Loucy (cell line): ENCODE results near the gene ENKUR.
"Not testable (repeated sequence)": the region's sequence is repeated elsewhere in the genome, so short reads cannot be mapped to it uniquely, and the experiment has no call there.

Source experiments
- H2AFZ ChIP-seq: fragments of 200-600 bp; sonication (generic); 2 replicates; pipeline ENCODE4 v1.6.0; 2016; ENCODE audit warnings: antibody characterized with exemption, mild to moderate bottlenecking, low read length, moderate library complexity
- H3F3A ChIP-seq: fragments of 200-600 bp; 2 replicates; pipeline ENCODE4 v1.6.0; 2016; ENCODE audit warnings: antibody characterized with exemption, low read depth, mild to moderate bottlenecking
- H3K27me3 ChIP-seq: fragments of 200-600 bp; sonication (generic); 2 replicates; pipeline ENCODE4 v1.6.1; 2014; ENCODE audit warnings: low read length, mild to moderate bottlenecking; ENCODE audit not compliant: insufficient read depth, poor library complexity, severe bottlenecking
- H3K36me3 ChIP-seq: fragments of 200-600 bp; sonication (generic); 2 replicates; pipeline ENCODE4 v1.6.1; 2016; ENCODE audit warnings: low read length; ENCODE audit not compliant: insufficient read depth
- H3K4me1 ChIP-seq: fragments of 200-600 bp; sonication (generic); 2 replicates; pipeline ENCODE4 v1.5.1; 2014; ENCODE audit warnings: low read length, mild to moderate bottlenecking; ENCODE audit not compliant: insufficient read depth, poor library complexity, severe bottlenecking
- H3K4me2 ChIP-seq: fragments of 200-600 bp; sonication (generic); 2 replicates; pipeline ENCODE4 v1.6.0; 2014; ENCODE audit warnings: antibody characterized with exemption, low read length, low read depth, mild to moderate bottlenecking; ENCODE audit not compliant: poor library complexity, severe bottlenecking
- H3K4me3 ChIP-seq: fragments of 200-600 bp; sonication (generic); 2 replicates; pipeline ENCODE4 v1.5.1; 2014; ENCODE audit warnings: low read length, mild to moderate bottlenecking, mixed read lengths; ENCODE audit not compliant: poor library complexity, severe bottlenecking
- H3K79me2 ChIP-seq: fragments of 200-600 bp; sonication (generic); 2 replicates; pipeline ENCODE4 v1.6.1; 2014; ENCODE audit warnings: low read length; ENCODE audit not compliant: insufficient read depth
- H3K9ac ChIP-seq: fragments of 200-600 bp; sonication (generic); 2 replicates; pipeline ENCODE4 v1.6.0; 2014; ENCODE audit warnings: mild to moderate bottlenecking, low read depth, low read length, moderate library complexity; ENCODE audit not compliant: poor library complexity, severe bottlenecking
- H3K9me2 ChIP-seq: fragments of 200-600 bp; sonication (generic); replicated peaks from 2 replicates; pipeline ENCODE4 v1.6.1; 2016; ENCODE audit warnings: low read depth, low read length, mixed read lengths
- H3K9me3 ChIP-seq: fragments of 200-600 bp; sonication (generic); 2 replicates; pipeline ENCODE4 v1.6.1; 2014; ENCODE audit warnings: mild to moderate bottlenecking, antibody characterized with exemption, low read length, low read depth; ENCODE audit not compliant: insufficient read depth
- H4K20me1 ChIP-seq: fragments of 200-600 bp; sonication (generic); 2 replicates; pipeline ENCODE4 v1.6.0; 2014; ENCODE audit warnings: antibody characterized with exemption, low read length, mild to moderate bottlenecking; ENCODE audit not compliant: insufficient read depth, poor library complexity, severe bottlenecking
- EZH2phosphoT487 ChIP-seq: fragments of 200-600 bp; IDR thresholded peaks from 2 replicates; pipeline ENCODE4 v1.6.1; 2018; ENCODE audit warnings: antibody characterized with exemption, mild to moderate bottlenecking, moderate library complexity, borderline replicate concordance
- TF ChIP-seq, protein P1 (sequence below): fragments of 200-600 bp; sonication (generic); conservative IDR thresholded peaks from 2 replicates; pipeline ENCODE4 v1.5.1; 2014; ENCODE audit warnings: mild to moderate bottlenecking, antibody characterized with exemption, low read length

Gene ENKUR

DNA sequence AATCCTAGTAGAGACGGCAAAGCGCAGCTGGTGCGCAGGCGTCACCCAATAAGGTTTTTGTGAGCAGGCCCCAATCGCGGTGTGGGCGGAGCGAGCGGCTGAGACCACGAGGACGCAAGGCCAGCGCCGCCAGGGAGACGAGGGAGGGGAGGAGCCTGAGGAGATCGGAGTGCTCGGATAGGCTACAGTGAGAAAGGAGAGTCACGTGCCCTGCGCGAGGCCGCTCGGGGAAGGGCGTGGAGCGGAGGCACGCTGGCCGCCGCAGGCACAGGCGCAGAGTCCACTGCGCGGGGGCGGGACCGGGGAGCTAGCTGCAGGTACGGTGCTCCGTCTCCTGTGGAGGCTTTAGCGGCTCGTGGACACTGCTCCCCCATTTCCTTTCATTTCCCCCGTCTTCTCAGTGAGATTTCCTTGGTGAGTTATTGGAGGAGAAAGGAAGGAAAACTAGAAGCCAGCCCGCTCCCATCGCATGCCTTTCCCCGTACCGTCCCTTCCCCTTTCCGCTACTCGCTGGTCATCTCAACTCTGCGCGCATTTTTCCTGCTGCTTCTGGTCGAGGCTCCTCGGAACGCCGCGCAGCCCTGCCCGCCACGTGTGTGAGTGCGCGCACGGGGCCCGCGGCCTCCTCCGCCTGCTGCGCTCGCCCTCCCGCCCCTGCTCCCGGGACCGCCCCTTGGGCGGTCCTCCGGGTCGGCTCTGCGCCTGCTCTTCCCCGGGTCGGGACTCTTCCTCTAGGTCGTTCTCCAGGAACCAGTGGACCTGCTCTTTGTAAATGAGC is 607 bp upstream of the ENKUR start, which contains the start of gene THNSL1:
Gene THNSL1 (plus strand): TSS at position 237 of the 778 bp plus-strand sequence. CDS start 6,612 bp downstream, outside the sequence.
- H3K4me2 ChIP-seq = peak within 1 kb of the TSS; percentile 87
- peak within 1 kb of the TSS; percentile 90 for H3K4me3 ChIP-seq
- no peaks in the 10 kb centered on the region for H3K9me3 ChIP-seq
- no peaks in the 10 kb centered on the region for H4K20me1 ChIP-seq
- TF ChIP-seq EZH2phosphoT487 = no peak
- TF ChIP-seq, protein P1, sequence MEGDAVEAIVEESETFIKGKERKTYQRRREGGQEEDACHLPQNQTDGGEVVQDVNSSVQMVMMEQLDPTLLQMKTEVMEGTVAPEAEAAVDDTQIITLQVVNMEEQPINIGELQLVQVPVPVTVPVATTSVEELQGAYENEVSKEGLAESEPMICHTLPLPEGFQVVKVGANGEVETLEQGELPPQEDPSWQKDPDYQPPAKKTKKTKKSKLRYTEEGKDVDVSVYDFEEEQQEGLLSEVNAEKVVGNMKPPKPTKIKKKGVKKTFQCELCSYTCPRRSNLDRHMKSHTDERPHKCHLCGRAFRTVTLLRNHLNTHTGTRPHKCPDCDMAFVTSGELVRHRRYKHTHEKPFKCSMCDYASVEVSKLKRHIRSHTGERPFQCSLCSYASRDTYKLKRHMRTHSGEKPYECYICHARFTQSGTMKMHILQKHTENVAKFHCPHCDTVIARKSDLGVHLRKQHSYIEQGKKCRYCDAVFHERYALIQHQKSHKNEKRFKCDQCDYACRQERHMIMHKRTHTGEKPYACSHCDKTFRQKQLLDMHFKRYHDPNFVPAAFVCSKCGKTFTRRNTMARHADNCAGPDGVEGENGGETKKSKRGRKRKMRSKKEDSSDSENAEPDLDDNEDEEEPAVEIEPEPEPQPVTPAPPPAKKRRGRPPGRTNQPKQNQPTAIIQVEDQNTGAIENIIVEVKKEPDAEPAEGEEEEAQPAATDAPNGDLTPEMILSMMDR = no peak
- peaks cover 18% of the 10 kb centered on the region for H3K4me1 ChIP-seq
- no peaks in the 10 kb centered on the region for H3F3A ChIP-seq
- H3K9me2 ChIP-seq = no peaks in the 10 kb centered on the region
- no peaks in the 10 kb centered on the region for H3K36me3 ChIP-seq
- H3K27me3 ChIP-seq = no peaks in the 10 kb centered on the region
- peaks cover 14% of the 10 kb centered on the region for H3K79me2 ChIP-seq
- H2AFZ ChIP-seq = peak within 1 kb of the TSS; percentile 90
- peak within 1 kb of the TSS; percentile 91 for H3K9ac ChIP-seq

DNA sequence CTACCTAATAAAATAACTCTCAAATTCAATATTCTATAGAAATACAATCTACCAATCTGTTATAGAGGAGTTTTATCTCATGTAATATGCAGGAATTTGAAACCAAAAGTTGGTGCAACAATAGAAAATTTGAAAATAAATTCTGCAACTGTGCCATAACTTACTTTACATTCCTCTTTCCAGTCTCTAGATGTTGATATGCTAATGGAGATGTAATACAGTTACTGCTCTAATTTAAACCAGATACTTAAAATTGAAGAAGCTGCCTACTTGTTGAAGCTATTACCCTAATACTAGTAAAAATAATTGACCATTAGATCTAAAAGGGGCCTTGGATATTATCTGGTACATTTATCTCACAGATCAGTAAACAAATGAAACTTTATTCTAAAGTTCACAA is 1.4 kb downstream of the ENKUR start:
- Histone ChIP-seq H4K20me1 (no peaks in the 10 kb centered on the region), H3K27me3 (no peaks in the 10 kb centered on the region), H3K36me3 (no peaks in the 10 kb centered on the region), H3F3A (no peaks in the 10 kb centered on the region), H3K4me1 (peaks cover 18% of the 10 kb centered on the region), H3K9me2 (no peaks in the 10 kb centered on the region), H3K4me3 (no peak overlapping the region), H3K9ac (no peak overlapping the region), H3K4me2 (no peak overlapping the region), H3K9me3 (no peaks in the 10 kb centered on the region), H3K79me2 (peaks cover 14% of the 10 kb centered on the region), H2AFZ (no peak overlapping the region)
- no peak for TF ChIP-seq EZH2phosphoT487
- TF ChIP-seq, protein P1 = no peak

DNA sequence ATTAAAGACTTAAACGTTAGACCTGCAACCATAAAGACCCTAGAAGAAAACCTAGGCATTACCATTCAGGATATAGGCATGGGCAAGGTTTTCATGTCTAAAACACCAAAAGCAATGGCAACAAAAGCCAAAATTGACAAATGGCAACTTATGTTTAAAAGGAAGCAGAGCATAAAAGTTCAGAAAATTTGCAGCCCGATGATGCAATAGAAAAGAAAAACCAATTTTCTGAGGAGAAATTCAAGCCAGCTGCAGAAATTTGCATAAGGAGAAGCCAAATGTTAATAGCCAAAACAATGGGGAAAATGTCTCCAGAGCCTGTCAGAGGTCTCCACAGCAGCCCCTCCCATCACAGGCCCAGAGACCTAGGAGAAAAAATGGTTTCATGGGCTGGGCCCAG is 4.4 kb downstream of the ENKUR start:
- not testable (repeated sequence) for H3K9ac ChIP-seq, H3K4me3 ChIP-seq, H3K4me1 ChIP-seq, H3K36me3 ChIP-seq, H3K27me3 ChIP-seq, H3K9me3 ChIP-seq, H2AFZ ChIP-seq, H4K20me1 ChIP-seq, H3F3A ChIP-seq, H3K4me2 ChIP-seq, H3K9me2 ChIP-seq, H3K79me2 ChIP-seq

DNA sequence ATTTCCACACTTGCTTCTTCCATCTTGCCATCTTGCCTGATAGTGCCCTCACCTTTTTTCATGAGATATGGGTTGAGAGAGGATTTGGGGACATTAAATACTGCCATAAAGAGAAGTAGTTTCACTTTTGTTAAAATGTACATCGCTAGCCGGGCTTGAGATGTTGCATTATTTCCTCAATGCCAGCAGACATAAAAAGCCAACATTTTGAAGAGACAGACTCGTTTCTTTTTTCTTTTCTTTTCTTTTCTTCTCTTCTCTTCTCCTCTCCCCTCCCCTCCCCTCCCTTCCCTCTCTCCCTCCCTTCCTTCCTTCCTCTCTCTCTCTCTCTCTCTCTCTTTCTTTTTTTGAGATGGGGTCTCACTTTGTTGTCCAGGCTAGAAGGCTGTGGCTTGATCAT is 17.9 kb downstream of the ENKUR start:
- H3K4me2 ChIP-seq = no peak overlapping the region
- H3K27me3 ChIP-seq = no peaks in the 10 kb centered on the region
- no peaks in the 10 kb centered on the region; the same call in 1 of the 2 replicates for H3K9me3 ChIP-seq
- no peaks in the 10 kb centered on the region for H3K36me3 ChIP-seq
- no peaks in the 10 kb centered on the region for H3K4me1 ChIP-seq
- TF ChIP-seq, protein P1 = no peak
- TF ChIP-seq EZH2phosphoT487 = no peak
- H2AFZ ChIP-seq = no peak overlapping the region
- no peaks in the 10 kb centered on the region for H3F3A ChIP-seq
- no peaks in the 10 kb centered on the region for H3K79me2 ChIP-seq
- H4K20me1 ChIP-seq = no peaks in the 10 kb centered on the region
- H3K9ac ChIP-seq = no peak overlapping the region
- no peak overlapping the region for H3K4me3 ChIP-seq
- H3K9me2 ChIP-seq = no peaks in the 10 kb centered on the region
